Measurements from ENCODE around the gene RABL3.
"Not testable (repeated sequence)": the region's sequence is repeated elsewhere in the genome, so short reads cannot be mapped to it uniquely, and the experiment has no call there.

Gene RABL3

GRCh38 chr3:120743556-120744195 lies 1.4 kb upstream of the RABL3 start:
- no peak for DNase-seq (ENCODE audit: low read depth)

GRCh38 chr3:120742849-120743365 lies 591 bp upstream of the RABL3 start:
- DNase-seq (ENCODE audit: low read depth): no peak

GRCh38 chr3:120741837-120742197 lies 499 bp downstream of the RABL3 start:
- no peak for DNase-seq (ENCODE audit: low read depth)

- no peak for DNase-seq (ENCODE audit: low read depth)
These were observed 996 bp downstream of the RABL3 start for GRCh38 chr3:120741320-120741719.

GRCh38 chr3:120738006-120738405 lies 4.3 kb downstream of the RABL3 start:
- not testable (repeated sequence) for DNase-seq (ENCODE audit: low read depth)

GRCh38 chr3:120730576-120731542 lies 11.5 kb downstream of the RABL3 start:
- DNase-seq (ENCODE audit: low read depth): no peak

GRCh38 chr3:120726791-120727190 lies 15.5 kb downstream of the RABL3 start:
- DNase-seq (ENCODE audit: low read depth): no peak

GRCh38 chr3:120719167-120719834 lies 23.0 kb downstream of the RABL3 start:
- DNase-seq (ENCODE audit: low read depth): not testable (repeated sequence)

- no peak for DNase-seq (ENCODE audit: low read depth)
These were observed 29.1 kb downstream of the RABL3 start for GRCh38 chr3:120713262-120713661.

GRCh38 chr3:120710369-120710768 lies 31.9 kb downstream of the RABL3 start:
- DNase-seq (ENCODE audit: low read depth): no peak

- DNase-seq (ENCODE audit: low read depth): no peak
These were observed 33.9 kb downstream of the RABL3 start for GRCh38 chr3:120708408-120708807.

GRCh38 chr3:120706950-120707349 lies 35.4 kb downstream of the RABL3 start:
- no peak for DNase-seq (ENCODE audit: low read depth)

GRCh38 chr3:120705884-120706582 lies 36.3 kb downstream of the RABL3 start:
- no peak for DNase-seq (ENCODE audit: low read depth)

- DNase-seq (ENCODE audit: low read depth): no peak
These were observed 43.0 kb downstream of the RABL3 start for GRCh38 chr3:120699333-120699732.

GRCh38 chr3:120693439-120694171 lies 48.7 kb downstream of the RABL3 start:
- DNase-seq (ENCODE audit: low read depth): no peak

- DNase-seq (ENCODE audit: low read depth): no peak
These were observed 52.9 kb downstream of the RABL3 start for GRCh38 chr3:120689395-120689794.

GRCh38 chr3:120688121-120688520 lies 54.2 kb downstream of the RABL3 start:
- DNase-seq (ENCODE audit: low read depth): no peak

- DNase-seq (ENCODE audit: low read depth): no peak
These were observed 56.9 kb downstream of the RABL3 start for GRCh38 chr3:120685411-120685810.

GRCh38 chr3:120684896-120685295 lies 57.4 kb downstream of the RABL3 start:
- DNase-seq (ENCODE audit: low read depth): no peak

- DNase-seq (ENCODE audit: low read depth): no peak
These were observed 58.5 kb downstream of the RABL3 start for GRCh38 chr3:120683671-120684301.

GRCh38 chr3:120683213-120683612 lies 59.1 kb downstream of the RABL3 start:
- no peak for DNase-seq (ENCODE audit: low read depth)
